ENCODE data around the gene CLDN18. TPM values are rescaled to one million over a fixed set of nuclear protein-coding genes. Genes with fewer than 3 reads are reported as not detected.

Gene CLDN18
- total RNA-seq, 1 donor from 2014 or later, result 19.5 TPM

- no peak overlapping the region for H3K27ac Mint-ChIP-seq
- peaks cover 19% of the 10 kb centered on the region for H3K36me3 Mint-ChIP-seq (ENCODE audit: insufficient read depth)
- H3K27me3 Mint-ChIP-seq, result no peaks in the 10 kb centered on the region
- no peaks in the 10 kb centered on the region for H3K9me3 Mint-ChIP-seq (ENCODE audit: low read depth)
- no peak overlapping the region for H3K4me3 Mint-ChIP-seq (ENCODE audit: low read depth)
- DNase-seq (ENCODE audit: low spot score, unreplicated experiment), result no peak
- no peak for TF ChIP-seq CTCF (IDR thresholded peaks at IDR 0.05; ENCODE audit: unreplicated experiment)
- H3K4me1 Mint-ChIP-seq (ENCODE audit: low read depth), result peaks cover 8% of the 10 kb centered on the region
Observed at GRCh38 chr3:138042043-138042442, 32.1 kb downstream of the CLDN18 start.

GRCh38 chr3:138043266-138044029 lies 33.5 kb downstream of the CLDN18 start:
- H3K9me3 Mint-ChIP-seq (ENCODE audit: low read depth), result no peaks in the 10 kb centered on the region
- H3K36me3 Mint-ChIP-seq (ENCODE audit: insufficient read depth), result peaks cover 17% of the 10 kb centered on the region
- no peak for TF ChIP-seq CTCF (IDR thresholded peaks at IDR 0.05; ENCODE audit: unreplicated experiment)
- H3K4me1 Mint-ChIP-seq (ENCODE audit: low read depth), result peaks cover 8% of the 10 kb centered on the region
- no peak overlapping the region for H3K4me3 Mint-ChIP-seq (ENCODE audit: low read depth)
- H3K27ac Mint-ChIP-seq, result no peak overlapping the region
- H3K27me3 Mint-ChIP-seq, result no peaks in the 10 kb centered on the region
- DNase-seq (ENCODE audit: low spot score, unreplicated experiment), result no peak

- DNase-seq (ENCODE audit: low spot score, unreplicated experiment), result no peak
- no peak for TF ChIP-seq CTCF (IDR thresholded peaks at IDR 0.05; ENCODE audit: unreplicated experiment)
- peaks cover 17% of the 10 kb centered on the region for H3K36me3 Mint-ChIP-seq (ENCODE audit: insufficient read depth)
- no peaks in the 10 kb centered on the region for H3K27me3 Mint-ChIP-seq
- H3K4me3 Mint-ChIP-seq (ENCODE audit: low read depth), result no peak overlapping the region
- peak overlapping the region; percentile 76 for H3K27ac Mint-ChIP-seq
- H3K9me3 Mint-ChIP-seq (ENCODE audit: low read depth), result no peaks in the 10 kb centered on the region
- H3K4me1 Mint-ChIP-seq (ENCODE audit: low read depth), result peaks cover 1% of the 10 kb centered on the region
Observed at GRCh38 chr3:138046085-138046484, 36.1 kb downstream of the CLDN18 start.

GRCh38 chr3:138046955-138047354 lies 37.0 kb downstream of the CLDN18 start:
- Mint-ChIP-seq H3K4me3 (ENCODE audit: low read depth) (no peak overlapping the region), H3K27ac (no peak overlapping the region), H3K4me1 (ENCODE audit: low read depth) (peaks cover 1% of the 10 kb centered on the region), H3K36me3 (ENCODE audit: insufficient read depth) (peaks cover 19% of the 10 kb centered on the region), H3K9me3 (ENCODE audit: low read depth) (no peaks in the 10 kb centered on the region), H3K27me3 (no peaks in the 10 kb centered on the region)
- DNase-seq (ENCODE audit: low spot score, unreplicated experiment), result no peak
- TF ChIP-seq CTCF (IDR thresholded peaks at IDR 0.05; ENCODE audit: unreplicated experiment), result no peak

GRCh38 chr3:138047596-138048158 lies 37.7 kb downstream of the CLDN18 start:
- Mint-ChIP-seq H3K27ac (no peak overlapping the region), H3K27me3 (no peaks in the 10 kb centered on the region), H3K4me3 (ENCODE audit: low read depth) (no peak overlapping the region), H3K9me3 (ENCODE audit: low read depth) (no peaks in the 10 kb centered on the region), H3K36me3 (ENCODE audit: insufficient read depth) (peaks cover 19% of the 10 kb centered on the region), H3K4me1 (ENCODE audit: low read depth) (peaks cover 1% of the 10 kb centered on the region)
- DNase-seq (ENCODE audit: low spot score, unreplicated experiment), result no peak
- no peak for TF ChIP-seq CTCF (IDR thresholded peaks at IDR 0.05; ENCODE audit: unreplicated experiment)
